Kasumi-1 (cell line): ENCODE measurements around the gene MAPKAPK3.

ENCODE experiments used
- DNase-seq, 2 experiments: peaks; one replicate each; lab custom pipeline; 2025; lab: John Stamatoyannopoulos, UW

Gene MAPKAPK3

DNA sequence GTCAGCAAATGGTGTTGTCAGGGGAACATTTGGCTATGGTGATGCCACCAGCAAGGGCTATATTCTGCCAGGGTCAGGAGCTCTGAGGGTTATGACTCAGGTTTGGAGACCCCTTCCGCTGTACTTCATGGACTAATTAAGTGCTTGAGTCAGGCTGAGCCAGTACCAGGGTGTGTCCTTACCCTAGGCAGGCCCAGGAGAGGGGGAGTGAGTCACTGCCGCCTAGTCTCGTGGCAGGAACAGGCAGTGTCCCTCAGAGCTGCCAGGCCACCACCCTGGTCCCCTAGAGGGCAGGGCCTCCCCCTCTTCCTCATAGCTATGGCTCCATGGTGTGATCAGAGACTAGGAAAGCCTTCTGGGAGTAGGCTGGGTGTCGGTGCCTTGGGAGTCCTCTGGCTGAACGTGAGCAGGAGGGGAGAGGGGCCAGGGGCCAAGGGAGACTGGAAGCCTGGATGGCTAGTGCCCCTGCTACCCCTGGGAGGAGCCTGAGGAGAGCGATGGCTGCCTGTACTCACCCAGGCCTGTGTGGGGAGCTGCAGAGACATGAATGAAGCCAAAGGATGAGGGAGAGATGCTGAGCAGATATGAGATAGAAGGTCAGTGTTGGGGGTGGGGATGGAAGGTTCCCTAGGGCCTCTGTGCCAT is 10.6 kb downstream of the MAPKAPK3 start:
- peak; percentile 22 to 55 for DNase-seq

DNA sequence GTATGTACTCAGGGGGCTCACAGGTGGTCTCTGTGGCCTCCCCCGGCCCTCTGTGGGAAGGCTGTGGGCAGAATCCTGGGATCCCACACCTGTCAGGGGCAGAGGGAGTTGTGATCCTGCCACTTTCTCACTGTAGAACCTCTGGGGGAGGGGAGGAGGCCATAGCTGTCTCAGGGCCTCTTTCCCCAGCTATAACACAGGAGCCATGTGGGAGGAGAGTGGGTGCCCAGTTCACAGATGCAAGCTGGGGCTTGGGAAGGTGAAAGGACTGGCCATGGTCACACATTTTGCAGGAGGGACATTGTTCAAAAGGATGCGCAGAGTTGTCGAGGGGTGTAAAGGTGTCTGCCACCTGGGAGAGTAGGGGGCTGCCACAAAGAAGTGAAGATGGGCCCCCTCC is 11.7 kb downstream of the MAPKAPK3 start:
- DNase-seq: no peak

DNA sequence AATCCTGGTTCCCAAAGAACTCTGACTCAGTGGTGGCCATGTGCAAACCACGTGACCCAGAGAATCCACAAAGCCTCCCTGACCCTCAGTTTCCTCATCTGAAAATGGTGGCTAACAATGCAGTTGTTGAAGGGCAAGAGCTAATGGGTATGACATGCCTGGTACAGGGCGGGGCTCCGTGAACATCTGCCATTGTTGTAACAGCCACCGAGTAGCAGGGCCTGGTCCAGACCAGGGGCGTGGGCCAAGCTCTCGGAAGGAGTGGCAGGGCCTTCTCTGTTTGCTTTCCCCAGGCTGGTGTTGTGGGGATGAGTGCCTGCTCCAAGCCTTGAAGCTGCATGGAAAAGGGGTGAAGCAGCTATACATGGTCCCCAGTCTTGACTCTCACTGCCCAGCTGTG is 13.4 kb downstream of the MAPKAPK3 start:
- DNase-seq: no peak

DNA sequence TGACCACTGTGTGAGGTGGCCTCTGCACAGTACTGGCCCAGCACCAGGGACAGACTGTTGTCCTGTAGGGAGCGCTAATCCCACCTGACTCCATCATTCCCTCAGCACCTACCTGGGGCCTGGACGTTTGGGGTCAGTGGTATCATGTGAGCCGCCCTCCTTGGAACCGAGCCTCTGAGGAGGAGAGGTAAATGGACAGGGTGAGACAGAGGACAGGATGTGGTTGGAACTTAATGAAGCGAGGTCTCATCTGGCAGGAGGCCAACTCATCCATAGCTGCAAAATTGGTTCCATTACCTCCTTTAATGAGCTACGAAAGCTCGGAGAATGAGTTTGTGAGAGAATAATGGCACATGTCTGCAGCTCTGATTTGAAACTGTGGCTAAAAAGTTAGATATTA is 13.9 kb downstream of the MAPKAPK3 start:
- no peak for DNase-seq

DNA sequence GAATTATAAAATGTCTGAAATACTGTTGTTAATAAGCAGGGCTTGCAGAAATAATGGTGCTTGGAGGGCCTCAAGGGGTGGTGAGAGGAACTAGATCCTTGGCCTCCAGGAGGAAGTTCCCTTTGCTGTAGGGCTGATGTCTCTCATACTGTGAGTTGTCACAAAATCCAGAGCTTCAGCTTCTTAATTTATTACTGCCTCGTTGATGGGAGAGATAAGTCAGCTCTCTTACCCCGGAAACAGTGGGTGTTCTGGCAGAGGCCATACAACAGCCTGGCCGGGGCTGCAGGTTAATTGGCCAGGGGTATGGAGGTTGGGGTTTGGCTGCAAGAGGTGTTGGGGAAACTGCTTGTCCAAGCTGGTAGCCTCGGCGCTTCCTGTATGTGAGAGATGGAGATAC is 15.5 kb downstream of the MAPKAPK3 start:
- DNase-seq: peak; percentile 87 to 88

DNA sequence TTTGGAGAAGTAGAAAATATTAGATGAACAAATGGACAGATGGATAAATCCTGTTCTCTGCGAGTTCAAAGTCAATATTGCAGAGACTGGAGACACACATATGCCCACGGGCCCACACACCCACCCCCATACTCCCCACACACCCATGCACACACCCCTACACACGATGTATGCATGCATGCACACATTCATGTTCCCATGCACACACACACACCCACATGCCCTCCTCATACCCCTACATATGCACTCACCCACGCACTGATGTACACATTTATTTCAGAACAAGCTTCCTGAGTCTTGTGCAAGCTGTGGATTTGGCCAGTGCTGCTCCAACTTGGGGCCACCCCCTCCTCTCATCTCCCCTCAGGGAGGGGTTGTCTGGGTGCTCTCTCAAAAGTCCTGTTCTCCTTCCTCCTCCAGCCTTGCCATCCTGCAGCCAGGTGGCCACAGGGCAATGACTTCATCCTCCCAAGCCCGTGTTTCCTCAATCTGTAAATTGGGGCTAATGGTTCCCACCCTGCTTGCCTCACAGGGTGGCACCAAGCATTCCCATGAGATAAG is 16.4 kb downstream of the MAPKAPK3 start:
- DNase-seq: peak in 1 of 2 experiments; percentile 19

DNA sequence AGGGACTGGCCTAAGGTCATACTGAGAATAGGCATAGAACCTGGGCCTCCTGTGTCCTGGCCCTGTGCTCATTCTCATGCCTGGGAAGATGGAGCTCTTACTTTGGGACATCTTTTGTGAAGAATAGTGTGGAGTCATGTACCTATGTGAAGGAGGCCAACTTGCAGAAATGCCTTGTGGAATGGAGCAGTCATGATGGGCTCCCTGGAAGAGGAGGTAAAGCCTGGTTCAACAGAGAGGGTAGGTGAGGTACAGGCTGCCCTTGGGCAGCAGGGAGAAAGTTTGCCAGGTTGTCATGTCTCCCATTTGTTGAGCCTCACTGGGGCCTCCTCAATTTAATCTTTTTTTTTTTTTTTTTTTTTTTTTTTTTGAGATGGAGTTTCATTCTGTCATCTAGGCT is 18.1 kb downstream of the MAPKAPK3 start:
- no peak for DNase-seq

DNA sequence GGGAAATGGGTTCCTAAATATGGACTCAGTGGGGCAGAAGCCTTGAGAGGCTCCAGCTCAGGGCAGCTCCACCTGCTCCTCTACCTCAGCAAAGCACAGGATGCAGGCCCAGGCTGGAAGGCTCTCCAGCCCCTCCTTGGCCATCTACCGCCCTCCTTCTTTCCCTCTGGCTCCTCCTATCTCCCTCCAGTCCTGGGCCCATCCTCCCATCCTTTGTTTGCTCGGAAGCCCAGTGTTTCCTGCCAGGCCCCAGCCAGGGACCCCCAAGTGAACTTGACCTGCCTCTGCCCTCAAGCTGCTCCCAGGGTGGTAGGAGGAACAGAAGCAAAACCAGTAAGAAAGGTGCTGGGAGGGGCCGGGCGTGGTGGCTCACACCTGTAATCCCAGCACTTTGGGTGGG is 20.1 kb downstream of the MAPKAPK3 start:
- no peak for DNase-seq

DNA sequence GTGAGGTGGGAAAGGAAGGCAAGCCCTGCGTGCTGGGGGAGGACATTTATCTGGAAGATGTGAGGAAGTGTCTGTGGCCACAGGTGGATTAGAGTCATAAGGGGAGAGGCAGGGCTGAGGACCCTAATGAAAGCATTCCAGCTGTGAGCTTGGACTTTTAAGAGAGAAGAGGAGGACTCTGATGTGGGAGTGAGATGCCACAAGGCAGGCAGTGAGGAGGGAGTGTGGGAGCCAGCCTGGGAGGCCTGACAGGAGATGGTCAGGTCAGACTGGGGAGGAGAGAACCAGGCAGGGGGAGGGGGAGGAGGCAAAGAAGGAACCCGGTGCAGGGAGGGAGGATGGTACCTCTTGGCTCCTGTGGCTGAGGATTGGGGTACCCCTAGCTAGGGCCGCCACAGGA is 21.0 kb downstream of the MAPKAPK3 start:
- no peak for DNase-seq

DNA sequence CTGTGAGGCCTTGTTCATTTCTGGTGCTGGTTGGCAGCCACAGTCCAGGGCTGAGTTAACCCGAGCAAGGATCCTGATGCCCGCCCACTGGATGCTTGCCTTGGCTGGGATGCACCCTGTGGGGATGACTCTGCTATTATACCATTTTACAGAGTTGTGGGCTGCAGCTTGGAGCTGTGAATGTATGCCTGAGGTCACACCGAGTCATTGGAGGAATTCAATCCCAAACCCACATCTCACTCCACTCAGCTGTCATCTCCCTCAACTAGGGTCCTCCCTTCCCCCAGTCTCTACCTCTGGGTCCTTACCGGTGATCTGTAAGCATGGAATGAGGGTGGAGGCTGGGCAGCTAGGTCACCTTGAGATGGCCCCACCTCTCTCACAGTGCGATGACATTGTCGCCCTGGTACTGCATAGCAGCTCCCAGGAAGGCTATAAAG is 22.1 kb downstream of the MAPKAPK3 start:
- DNase-seq: no peak

DNA sequence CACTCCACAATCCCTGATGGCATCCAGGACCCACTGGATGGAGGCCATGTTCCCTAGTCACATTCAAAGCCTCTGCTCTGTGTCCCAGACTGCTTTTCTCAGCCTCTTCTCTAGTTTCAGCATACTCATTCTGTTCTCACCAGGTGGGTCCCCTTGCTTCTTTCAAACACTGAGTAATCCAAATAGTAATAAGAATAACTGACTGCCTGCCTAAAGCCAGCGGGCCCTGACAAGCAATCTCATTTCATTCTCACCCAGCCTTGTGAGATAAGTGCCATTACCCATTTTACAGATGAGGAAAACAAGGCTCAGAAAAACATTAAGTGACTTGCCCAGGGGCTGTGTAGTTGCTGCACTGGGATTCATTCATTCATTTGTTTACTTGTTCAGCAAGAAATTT is 25.4 kb downstream of the MAPKAPK3 start:
- DNase-seq: no peak

DNA sequence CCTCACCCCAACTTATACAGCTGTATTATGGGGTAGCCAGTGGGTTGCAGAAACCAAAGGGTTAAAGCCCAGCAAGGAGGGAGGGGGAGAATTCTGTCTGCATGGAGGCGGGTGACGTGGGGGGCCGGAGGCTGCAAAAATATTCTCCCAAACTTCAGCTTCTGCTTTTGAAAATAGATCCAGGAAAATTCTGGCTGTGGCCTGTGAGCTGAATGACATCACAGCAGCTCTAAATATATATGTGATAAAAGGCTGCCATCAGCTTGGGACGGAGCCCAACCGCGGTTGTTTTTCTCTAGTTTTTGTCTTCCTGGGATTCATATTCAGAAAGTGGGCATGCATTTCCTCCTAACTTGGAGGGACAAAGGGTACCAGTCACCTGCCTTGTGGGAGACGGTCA is 27.6 kb downstream of the MAPKAPK3 start:
- no peak for DNase-seq

DNA sequence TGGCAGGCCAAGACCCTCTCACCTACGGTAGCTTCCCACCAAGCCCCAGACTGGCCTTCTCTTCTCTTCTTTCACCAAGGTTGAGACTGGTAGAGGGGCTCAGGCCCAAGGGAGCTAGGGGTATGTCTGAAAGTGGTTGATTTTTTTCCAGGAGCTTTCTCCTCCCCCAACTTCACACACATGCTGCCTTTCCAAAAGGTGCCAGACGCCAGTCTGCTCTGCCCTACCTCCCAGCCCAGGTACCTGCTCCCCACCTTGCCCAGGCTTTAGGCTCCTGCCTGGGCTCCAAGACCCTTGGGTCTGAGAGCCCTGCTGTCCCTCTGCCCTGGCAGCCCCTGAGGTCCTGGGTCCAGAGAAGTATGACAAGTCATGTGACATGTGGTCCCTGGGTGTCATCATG is 28.4 kb downstream of the MAPKAPK3 start:
- no peak for DNase-seq

DNA sequence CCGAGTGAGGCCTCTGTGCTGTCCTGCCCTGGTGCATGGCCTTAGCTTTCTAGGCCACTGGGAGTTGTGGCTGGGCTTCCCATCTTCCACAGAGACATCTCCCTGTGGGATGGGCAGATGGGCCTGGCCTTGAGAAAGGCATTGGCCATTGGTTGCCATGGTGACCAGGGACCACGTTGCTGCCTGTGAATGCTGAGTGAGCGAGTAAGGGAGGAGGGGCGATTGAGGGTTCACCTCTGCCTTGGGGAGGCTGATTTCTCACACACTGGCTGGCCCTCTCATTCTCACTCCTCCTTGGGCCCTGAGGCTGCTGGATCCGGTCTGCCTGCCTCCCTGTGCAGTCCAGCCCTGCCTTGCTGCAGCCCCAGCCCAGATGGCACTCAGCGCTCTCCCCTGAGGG is 31.4 kb downstream of the MAPKAPK3 start:
- no peak for DNase-seq

DNA sequence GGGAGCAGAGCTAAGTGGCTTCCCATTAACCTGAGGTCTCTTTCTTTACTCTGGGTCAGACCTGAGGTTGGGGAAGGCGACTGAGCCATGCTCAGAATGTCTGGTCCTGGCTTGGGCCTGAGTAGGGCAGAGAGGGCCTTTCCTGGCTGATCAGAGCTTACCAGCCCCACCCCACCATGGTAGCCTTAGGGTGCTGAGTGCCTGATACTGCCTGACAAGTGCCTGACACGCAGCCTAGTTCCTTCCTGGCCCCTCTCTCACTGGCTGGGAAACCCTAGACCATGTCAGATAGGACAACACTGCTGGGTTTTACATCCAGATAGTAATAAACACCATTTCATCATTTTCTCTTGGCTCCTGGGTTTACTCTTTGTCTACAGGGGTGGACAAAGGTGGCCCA is 32.0 kb downstream of the MAPKAPK3 start:
- no peak for DNase-seq

DNA sequence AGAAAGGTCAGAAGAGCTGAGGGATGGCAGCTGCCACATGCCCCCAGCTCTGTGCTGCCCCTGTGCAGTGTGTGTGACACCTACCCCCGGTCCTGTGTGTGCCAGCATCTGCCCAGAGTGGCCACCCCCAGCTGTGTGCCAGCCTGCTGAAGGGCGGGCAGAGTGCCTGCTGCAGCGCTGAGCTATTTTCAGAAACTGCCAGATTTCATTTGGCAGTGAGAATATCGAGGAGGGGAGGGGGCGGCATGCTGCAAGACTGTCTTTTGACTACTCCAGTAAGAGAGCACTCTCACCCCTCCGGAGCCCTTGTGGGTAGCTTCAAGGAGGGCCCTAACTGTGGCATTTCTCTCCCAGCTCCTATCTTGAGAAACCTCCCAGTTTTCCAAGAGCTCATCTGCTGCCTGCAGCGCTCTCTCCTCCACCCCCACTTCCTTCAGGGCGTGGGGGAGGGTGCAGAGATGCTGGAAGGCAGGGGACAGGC is 32.5 kb downstream of the MAPKAPK3 start:
- no peak for DNase-seq

DNA sequence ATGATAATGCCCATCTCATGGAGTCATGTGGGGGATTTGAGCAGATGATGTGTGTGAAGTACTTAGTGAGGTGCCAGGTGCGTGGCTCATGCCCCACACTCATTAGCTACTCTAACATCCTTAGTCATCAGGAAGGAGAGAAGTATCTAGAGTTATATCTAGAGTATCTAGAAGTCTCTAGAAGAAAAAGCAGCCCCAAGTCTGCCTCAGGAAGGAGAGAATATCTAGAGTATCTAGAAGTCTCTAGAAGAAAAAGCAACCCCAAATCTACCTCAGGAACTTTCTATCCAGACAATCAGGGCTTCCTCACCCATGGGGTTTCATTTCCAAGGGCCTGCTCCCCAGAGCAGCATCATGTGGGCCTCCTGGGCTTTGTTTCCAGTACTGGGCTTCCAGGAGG is 33.1 kb downstream of the MAPKAPK3 start:
- no peak for DNase-seq

DNA sequence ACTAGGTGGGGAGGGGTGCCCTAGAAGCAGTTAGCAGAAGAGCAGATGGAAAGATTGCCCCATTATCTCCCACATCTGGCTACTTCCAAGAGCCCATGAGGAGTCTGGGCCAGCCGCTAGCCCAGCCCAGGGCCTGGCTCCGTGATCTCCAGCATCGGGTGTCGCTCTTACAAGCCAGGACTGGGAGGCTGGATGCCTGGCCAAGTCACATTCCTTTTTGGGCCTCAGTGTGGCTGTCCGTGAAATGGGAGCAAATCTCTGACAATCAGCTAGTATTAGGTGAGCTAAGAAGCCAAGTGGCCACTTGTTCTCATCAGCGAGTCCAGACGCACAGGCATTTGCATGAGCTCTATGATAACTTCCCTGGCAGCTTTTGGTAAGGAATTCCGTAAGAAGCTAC is 34.5 kb downstream of the MAPKAPK3 start:
- no peak for DNase-seq

DNA sequence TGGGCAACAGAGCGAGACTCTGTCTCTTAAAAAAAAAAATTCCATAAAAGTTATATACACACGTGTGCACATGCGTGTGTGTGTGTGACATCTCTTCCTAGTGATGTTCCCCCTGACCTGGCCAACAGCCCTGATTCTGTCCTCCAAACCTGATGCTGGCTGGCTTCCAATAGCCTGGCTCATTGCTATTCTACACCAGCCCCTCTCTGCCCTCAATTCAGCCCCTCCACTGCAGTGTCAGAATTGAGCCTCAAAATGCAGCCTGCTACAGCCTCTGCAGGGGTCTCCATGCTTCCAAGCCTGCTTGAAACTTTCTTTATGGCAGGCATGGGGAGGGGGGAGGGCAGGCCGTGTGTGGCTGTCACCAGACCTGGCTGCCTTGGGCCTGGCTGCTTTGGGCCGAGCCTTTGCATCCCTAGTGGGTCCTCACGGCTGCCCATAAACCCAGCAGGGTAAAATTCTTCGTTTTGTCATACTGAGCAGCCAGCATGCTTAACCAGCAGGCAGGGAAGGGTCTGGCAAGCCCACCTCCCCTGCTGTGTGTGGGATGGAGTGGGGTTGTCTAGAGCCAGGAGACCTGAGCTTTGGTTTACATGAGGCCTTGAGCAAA is 35.1 kb downstream of the MAPKAPK3 start:
- no peak for DNase-seq

DNA sequence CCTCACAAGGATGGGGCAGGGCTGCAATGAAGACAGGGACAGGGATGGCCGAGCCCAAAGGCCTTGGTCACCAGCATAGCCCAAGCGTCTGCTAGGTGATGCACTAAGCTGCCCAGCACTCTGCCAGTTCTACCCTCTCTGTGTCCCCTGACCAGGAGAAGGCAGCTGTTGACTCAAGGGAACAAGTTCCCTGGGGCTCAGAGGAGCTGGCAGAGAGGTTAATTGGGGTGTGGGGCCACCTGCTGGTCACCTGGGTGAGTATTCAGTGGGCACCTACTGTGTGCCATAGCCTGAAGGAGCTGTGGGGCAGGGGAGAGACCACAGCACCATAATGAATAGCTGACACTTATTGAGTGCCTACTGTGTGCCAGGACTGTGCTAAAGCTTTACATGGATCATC is 35.8 kb downstream of the MAPKAPK3 start:
- peak in 1 of 2 experiments; percentile 49 for DNase-seq

DNA sequence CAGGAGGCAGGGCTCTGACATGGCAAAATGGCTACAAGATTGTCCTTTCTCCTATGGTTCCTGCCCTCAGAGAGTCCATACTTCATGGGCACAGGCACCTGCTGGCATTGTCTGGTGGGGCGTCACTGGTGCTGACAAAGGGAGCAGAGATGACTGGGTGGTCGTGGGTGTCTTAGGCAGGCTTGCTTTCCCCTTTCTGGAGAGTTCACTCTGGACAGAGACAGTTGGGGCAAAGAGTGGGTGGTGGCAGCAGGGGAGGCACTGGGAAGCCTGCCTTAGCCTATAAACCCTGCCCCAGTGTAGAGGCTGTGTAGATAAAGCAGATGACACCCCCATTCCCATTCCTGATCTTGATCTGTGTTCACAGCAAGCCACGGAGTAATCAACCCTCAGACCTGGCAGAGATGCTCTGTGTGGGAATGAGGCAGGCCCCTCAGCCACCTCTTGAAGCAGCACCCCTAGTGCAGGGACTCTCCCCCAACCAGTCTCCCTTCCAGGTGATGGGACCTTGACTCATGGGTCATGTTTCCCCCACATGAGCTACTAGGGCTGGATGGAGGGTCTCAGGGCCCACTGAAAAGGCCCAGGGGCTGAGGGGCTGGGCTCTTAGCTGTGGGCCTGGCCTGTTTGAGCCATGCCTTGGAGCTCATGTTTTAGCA is 37.1 kb downstream of the MAPKAPK3 start:
- DNase-seq: no peak

DNA sequence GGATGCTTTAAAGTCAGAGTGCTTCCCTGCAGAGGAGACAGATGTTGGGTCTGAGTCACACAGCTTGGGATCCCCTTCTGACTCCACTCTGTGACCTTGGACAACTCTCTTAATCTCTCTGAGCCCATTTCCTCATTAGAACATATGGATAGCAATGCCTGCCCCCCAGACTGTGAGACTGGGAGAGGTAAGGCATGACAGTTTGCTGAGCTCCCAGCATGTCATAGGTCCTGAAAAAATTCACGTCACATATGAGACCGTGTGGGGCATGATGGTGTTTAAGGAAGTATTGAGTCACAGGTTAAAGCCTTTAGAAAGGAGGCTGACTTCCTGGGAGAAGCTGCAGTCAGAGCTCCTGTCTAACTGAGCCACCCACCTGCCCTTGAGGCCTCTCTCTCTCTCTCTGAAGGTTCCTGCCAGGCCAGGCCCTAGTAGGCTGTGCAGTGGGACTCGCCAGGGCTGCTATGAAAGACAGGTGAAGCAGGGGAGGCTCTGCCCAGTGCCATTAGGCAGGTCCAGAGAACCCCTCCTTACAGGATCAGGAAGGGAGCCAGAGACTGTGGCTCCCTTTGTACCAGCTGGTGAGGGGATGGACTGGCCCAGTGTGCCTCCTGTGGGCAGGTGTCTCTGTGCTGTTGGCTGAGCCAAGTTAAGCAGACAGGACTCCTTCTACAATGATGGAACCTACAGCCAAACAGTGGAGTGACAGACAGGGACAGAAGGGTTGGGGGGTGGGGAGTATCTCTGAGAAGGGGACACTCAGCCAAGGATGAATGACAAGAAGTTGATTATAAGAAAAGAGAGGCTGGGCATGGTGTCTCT is 38.3 kb downstream of the MAPKAPK3 start:
- DNase-seq: peak in 1 of 2 experiments; percentile 51
